ENCODE measurements around the gene ZNF655.

DNA sequence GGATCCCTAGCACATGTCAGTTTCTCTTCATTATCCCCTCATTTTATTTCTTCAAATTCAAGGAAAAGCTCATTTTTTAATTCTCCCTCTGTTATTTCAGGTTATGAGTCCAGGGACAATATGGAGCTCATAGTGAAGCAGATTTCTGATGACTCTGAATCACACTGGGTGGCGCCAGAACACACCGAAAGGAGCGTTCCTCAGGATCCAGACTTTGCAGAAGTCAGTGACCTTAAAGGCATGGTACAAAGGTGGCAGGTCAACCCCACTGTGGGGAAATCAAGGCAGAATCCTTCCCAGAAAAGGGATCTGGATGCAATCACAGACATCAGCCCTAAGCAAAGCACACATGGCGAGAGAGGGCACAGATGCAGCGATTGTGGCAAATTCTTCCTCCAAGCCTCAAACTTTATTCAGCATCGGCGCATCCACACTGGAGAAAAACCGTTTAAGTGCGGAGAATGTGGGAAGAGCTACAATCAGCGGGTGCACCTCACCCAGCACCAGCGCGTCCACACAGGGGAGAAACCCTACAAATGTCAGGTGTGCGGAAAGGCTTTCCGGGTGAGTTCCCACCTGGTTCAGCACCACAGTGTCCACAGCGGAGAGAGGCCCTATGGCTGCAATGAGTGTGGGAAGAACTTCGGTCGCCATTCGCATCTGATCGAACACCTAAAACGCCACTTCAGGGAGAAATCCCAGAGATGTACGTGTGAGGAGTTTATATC, 32.6 kb upstream of the ZNF655 start:
- TF ChIP-seq, protein P1, sequence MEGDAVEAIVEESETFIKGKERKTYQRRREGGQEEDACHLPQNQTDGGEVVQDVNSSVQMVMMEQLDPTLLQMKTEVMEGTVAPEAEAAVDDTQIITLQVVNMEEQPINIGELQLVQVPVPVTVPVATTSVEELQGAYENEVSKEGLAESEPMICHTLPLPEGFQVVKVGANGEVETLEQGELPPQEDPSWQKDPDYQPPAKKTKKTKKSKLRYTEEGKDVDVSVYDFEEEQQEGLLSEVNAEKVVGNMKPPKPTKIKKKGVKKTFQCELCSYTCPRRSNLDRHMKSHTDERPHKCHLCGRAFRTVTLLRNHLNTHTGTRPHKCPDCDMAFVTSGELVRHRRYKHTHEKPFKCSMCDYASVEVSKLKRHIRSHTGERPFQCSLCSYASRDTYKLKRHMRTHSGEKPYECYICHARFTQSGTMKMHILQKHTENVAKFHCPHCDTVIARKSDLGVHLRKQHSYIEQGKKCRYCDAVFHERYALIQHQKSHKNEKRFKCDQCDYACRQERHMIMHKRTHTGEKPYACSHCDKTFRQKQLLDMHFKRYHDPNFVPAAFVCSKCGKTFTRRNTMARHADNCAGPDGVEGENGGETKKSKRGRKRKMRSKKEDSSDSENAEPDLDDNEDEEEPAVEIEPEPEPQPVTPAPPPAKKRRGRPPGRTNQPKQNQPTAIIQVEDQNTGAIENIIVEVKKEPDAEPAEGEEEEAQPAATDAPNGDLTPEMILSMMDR (IDR thresholded peaks at IDR 0.05): no peak
- no peak for TF ChIP-seq POLR2A (IDR thresholded peaks at IDR 0.05)

Measured in lower leg skin (tissue), 3 donors.